Activated CD8-positive, alpha-beta memory T cell treated with anti-CD3 and anti-CD28 coated beads, Interleukin-2, amount 50 U/mL, for 24 hours (primary cell): ENCODE measurements around the gene SYT17.
"Not testable (repeated sequence)": the region's sequence is repeated elsewhere in the genome, so short reads cannot be mapped to it uniquely, and the experiment has no call there.

Experiments
- DNase-seq: peaks from one replicate; pipeline ENCODE4 v3.0.0-alpha.2; 2020; ENCODE audit errors: extremely low read depth

Gene SYT17

GRCh38 chr16:19173649-19174383, 5.8 kb downstream of the SYT17 start:
- no peak for DNase-seq

- DNase-seq = no peak
These were observed 6.4 kb downstream of the SYT17 start for GRCh38 chr16:19174478-19174877.

GRCh38 chr16:19175492-19176262, 7.6 kb downstream of the SYT17 start:
- no peak for DNase-seq

- DNase-seq = no peak
These were observed 9.2 kb downstream of the SYT17 start for GRCh38 chr16:19177111-19177739.

- no peak for DNase-seq
These were observed 11.8 kb downstream of the SYT17 start for GRCh38 chr16:19179546-19180490.

- no peak for DNase-seq
These were observed 12.7 kb downstream of the SYT17 start for GRCh38 chr16:19180741-19181140.

GRCh38 chr16:19182481-19182880, 14.4 kb downstream of the SYT17 start:
- no peak for DNase-seq

GRCh38 chr16:19183187-19183586, 15.1 kb downstream of the SYT17 start:
- no peak for DNase-seq

GRCh38 chr16:19184823-19185509, 16.9 kb downstream of the SYT17 start:
- DNase-seq = no peak

GRCh38 chr16:19185510-19185851, 17.4 kb downstream of the SYT17 start:
- no peak for DNase-seq

- no peak for DNase-seq
These were observed 18.4 kb downstream of the SYT17 start for GRCh38 chr16:19186408-19186807.

- not testable (repeated sequence) for DNase-seq
These were observed 19.9 kb downstream of the SYT17 start for GRCh38 chr16:19187961-19188360.

- no peak for DNase-seq
These were observed 20.4 kb downstream of the SYT17 start for GRCh38 chr16:19188406-19188805.

- DNase-seq = no peak
These were observed 24.8 kb downstream of the SYT17 start for GRCh38 chr16:19192865-19193264.

- DNase-seq = no peak
These were observed 28.8 kb downstream of the SYT17 start for GRCh38 chr16:19196871-19197270.

- no peak for DNase-seq
These were observed 35.4 kb downstream of the SYT17 start for GRCh38 chr16:19203374-19203966.

GRCh38 chr16:19210280-19210924, 42.4 kb downstream of the SYT17 start:
- no peak for DNase-seq

- no peak for DNase-seq
These were observed 42.9 kb downstream of the SYT17 start for GRCh38 chr16:19210968-19211367.

GRCh38 chr16:19212059-19212458, 44.0 kb downstream of the SYT17 start:
- DNase-seq = no peak

GRCh38 chr16:19213885-19214284, 45.8 kb downstream of the SYT17 start:
- no peak for DNase-seq
